WTC11 (cell line): ENCODE data around the gene PLD2. TPM values are rescaled to one million over a fixed set of nuclear protein-coding genes. Genes with fewer than 3 reads are reported as not detected.

Experiments
- ATAC-seq: fragments of 200-7000 bp; cut with Tn5 transposase; 2 replicates; pipeline ENCODE4 v1.10.0; 2021; ENCODE audit warnings: mild to moderate bottlenecking, moderate library complexity
- CTCF ChIA-PET: fragments of 300-600 bp; sonication (Branson Sonifier 250); formaldehyde crosslinking; loops from one replicate; lab custom pipeline; 2021; ENCODE audit warnings: antibody characterized with exemption; lab: Charles Lee
- POLR2A ChIA-PET: fragments of 350-600 bp; sonication (Branson Sonifier 250); formaldehyde crosslinking; loops from one replicate; lab custom pipeline; 2021; ENCODE audit warnings: antibody characterized with exemption; lab: Charles Lee
- DNase-seq: peaks from one replicate; pipeline ENCODE4 v3.0.0; 2021; ENCODE audit warnings: low spot score
- H3K27ac Mint-ChIP-seq: 2 replicates; pipeline ENCODE4 v1.8.0; 2021; ENCODE audit warnings: mixed read lengths
- H3K27me3 Mint-ChIP-seq: 2 replicates; pipeline ENCODE4 v1.8.0; 2021; ENCODE audit warnings: low read depth, mild to moderate bottlenecking, moderate library complexity, mixed read lengths
- H3K36me3 Mint-ChIP-seq: 2 replicates; pipeline ENCODE4 v1.8.0; 2021; ENCODE audit warnings: mixed read lengths
- H3K4me1 Mint-ChIP-seq: 2 replicates; pipeline ENCODE4 v1.8.0; 2022; ENCODE audit warnings: mixed read lengths
- H3K4me3 Mint-ChIP-seq: 2 replicates; pipeline ENCODE4 v1.8.0; 2021; ENCODE audit warnings: mild to moderate bottlenecking, moderate library complexity, mixed read lengths
- H3K9me3 Mint-ChIP-seq: 2 replicates; pipeline ENCODE4 v1.8.0; 2021; ENCODE audit warnings: mixed read lengths
- CDX4 ChIP-seq: fragments of 250-450 bp; sonication (Bioruptor Pico); IDR thresholded peaks from 2 replicates; pipeline ENCODE4 v1.9.0; 2021; ENCODE audit warnings: moderate library complexity, mild to moderate bottlenecking, inconsistent platforms, borderline replicate concordance
- CTCF ChIP-seq: fragments of 200-600 bp; IDR thresholded peaks from 2 replicates; pipeline ENCODE4 v1.8.0; 2022; ENCODE audit warnings: antibody characterized with exemption
- E2F4 ChIP-seq: sonication (generic); formaldehyde crosslinking; IDR thresholded peaks from 2 replicates; pipeline ENCODE4 v1.8.1; 2022; ENCODE audit warnings: low read depth, mild to moderate bottlenecking, moderate library complexity, missing genetic modification reagents, borderline replicate concordance
- FOXP1 ChIP-seq: sonication (generic); formaldehyde crosslinking; IDR thresholded peaks from 2 replicates; pipeline ENCODE4 v1.8.0; 2022; ENCODE audit warnings: missing genetic modification reagents, mild to moderate bottlenecking, moderate library complexity, borderline replicate concordance
- GABPB1 ChIP-seq: sonication (generic); formaldehyde crosslinking; IDR thresholded peaks from 2 replicates; pipeline ENCODE4 v1.8.1; 2023; ENCODE audit warnings: mild to moderate bottlenecking, missing genetic modification reagents
- JAZF1 ChIP-seq: fragments of 250-450 bp; sonication (Bioruptor Pico); IDR thresholded peaks from 2 replicates; pipeline ENCODE4 v1.9.0; 2021; ENCODE audit warnings: moderate library complexity, mild to moderate bottlenecking, inconsistent platforms
- MAX ChIP-seq: sonication (generic); formaldehyde crosslinking; IDR thresholded peaks from 2 replicates; pipeline ENCODE4 v1.8.0; 2022; ENCODE audit warnings: mild to moderate bottlenecking, missing genetic modification reagents
- MXD4 ChIP-seq: fragments of 250-450 bp; sonication (Bioruptor Pico); IDR thresholded peaks from 2 replicates; pipeline ENCODE4 v1.8.0; 2021; ENCODE audit warnings: mild to moderate bottlenecking, moderate library complexity, borderline replicate concordance
- NR2C2 ChIP-seq: sonication (generic); formaldehyde crosslinking; IDR thresholded peaks from 2 replicates; pipeline ENCODE4 v1.8.0; 2022; ENCODE audit warnings: mild to moderate bottlenecking, missing genetic modification reagents
- RORB ChIP-seq: fragments of 250-450 bp; sonication (Bioruptor Pico); IDR thresholded peaks from 2 replicates; pipeline ENCODE4 v1.9.0; 2021; ENCODE audit warnings: mild to moderate bottlenecking
- USF1 ChIP-seq: sonication (generic); formaldehyde crosslinking; IDR thresholded peaks from 2 replicates; pipeline ENCODE4 v1.8.0; 2022; ENCODE audit warnings: mild to moderate bottlenecking, missing genetic modification reagents
- ZNF416 ChIP-seq: fragments of 250-450 bp; sonication (Bioruptor Pico); IDR thresholded peaks from 2 replicates; pipeline ENCODE4 v1.9.0; 2021; ENCODE audit warnings: mild to moderate bottlenecking, inconsistent platforms
- ZNF532 ChIP-seq: fragments of 250-450 bp; sonication (Bioruptor Pico); IDR thresholded peaks from 2 replicates; pipeline ENCODE4 v1.9.0; 2021; ENCODE audit warnings: mild to moderate bottlenecking, borderline replicate concordance
- ZNF671 ChIP-seq: fragments of 250-450 bp; sonication (Bioruptor Pico); IDR thresholded peaks from 2 replicates; pipeline ENCODE4 v1.8.0; 2021; ENCODE audit warnings: mild to moderate bottlenecking
- total RNA-seq: library from RNA; stranded (reverse); gene quantifications from 3 replicates; pipeline ENCODE4 v1.2.3, GENCODE V29; 2021
- TF ChIP-seq, protein P1 (sequence below): sonication (generic); formaldehyde crosslinking; IDR thresholded peaks from 2 replicates; pipeline ENCODE4 v1.8.1; 2022; ENCODE audit warnings: mild to moderate bottlenecking, missing genetic modification reagents, moderate library complexity, borderline replicate concordance
- TF ChIP-seq, protein P2 (sequence below): fragments of 250-450 bp; sonication (Bioruptor Pico); IDR thresholded peaks from 2 replicates; pipeline ENCODE4 v2.1.2; 2022; ENCODE audit warnings: mild to moderate bottlenecking, moderate library complexity

Gene PLD2
- total RNA-seq, 1 experiment from 2014 or later = 64.9 TPM

- no peak for TF ChIP-seq CTCF
- no peak for TF ChIP-seq E2F4
- TF ChIP-seq, protein P1, sequence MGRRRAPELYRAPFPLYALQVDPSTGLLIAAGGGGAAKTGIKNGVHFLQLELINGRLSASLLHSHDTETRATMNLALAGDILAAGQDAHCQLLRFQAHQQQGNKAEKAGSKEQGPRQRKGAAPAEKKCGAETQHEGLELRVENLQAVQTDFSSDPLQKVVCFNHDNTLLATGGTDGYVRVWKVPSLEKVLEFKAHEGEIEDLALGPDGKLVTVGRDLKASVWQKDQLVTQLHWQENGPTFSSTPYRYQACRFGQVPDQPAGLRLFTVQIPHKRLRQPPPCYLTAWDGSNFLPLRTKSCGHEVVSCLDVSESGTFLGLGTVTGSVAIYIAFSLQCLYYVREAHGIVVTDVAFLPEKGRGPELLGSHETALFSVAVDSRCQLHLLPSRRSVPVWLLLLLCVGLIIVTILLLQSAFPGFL (CRISPR knock-in tag) = no peak
- no peak for TF ChIP-seq JAZF1 (CRISPR knock-in tag)
- TF ChIP-seq ZNF671 (CRISPR knock-in tag) = no peak
- TF ChIP-seq MXD4 = no peak
- TF ChIP-seq NR2C2 = no peak
- no peak for TF ChIP-seq CDX4 (CRISPR knock-in tag)
- TF ChIP-seq, protein P2, sequence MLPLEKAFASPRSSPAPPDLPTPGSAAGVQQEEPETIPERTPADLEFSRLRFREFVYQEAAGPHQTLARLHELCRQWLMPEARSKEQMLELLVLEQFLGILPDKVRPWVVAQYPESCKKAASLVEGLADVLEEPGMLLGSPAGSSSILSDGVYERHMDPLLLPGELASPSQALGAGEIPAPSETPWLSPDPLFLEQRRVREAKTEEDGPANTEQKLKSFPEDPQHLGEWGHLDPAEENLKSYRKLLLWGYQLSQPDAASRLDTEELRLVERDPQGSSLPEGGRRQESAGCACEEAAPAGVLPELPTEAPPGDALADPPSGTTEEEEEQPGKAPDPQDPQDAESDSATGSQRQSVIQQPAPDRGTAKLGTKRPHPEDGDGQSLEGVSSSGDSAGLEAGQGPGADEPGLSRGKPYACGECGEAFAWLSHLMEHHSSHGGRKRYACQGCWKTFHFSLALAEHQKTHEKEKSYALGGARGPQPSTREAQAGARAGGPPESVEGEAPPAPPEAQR = no peak
Measured at GRCh38 chr17:4780325-4780955, 26.5 kb upstream of the PLD2 start (continued).

GRCh38 chr17:4782652-4783051 is 24.3 kb upstream of the PLD2 start:
- no peak overlapping the region for H3K27ac Mint-ChIP-seq
- H3K9me3 Mint-ChIP-seq = no peaks in the 10 kb centered on the region
- TF ChIP-seq FOXP1 (CRISPR knock-in tag) (no peak), USF1 (0 out of 2 replicates have a peak, but pooled peaks have one; percentile 16), GABPB1 (CRISPR knock-in tag) (no peak), E2F4 (no peak), RORB (CRISPR knock-in tag) (no peak), ZNF532 (CRISPR knock-in tag) (no peak), MAX (peak; percentile 59), ZNF416 (CRISPR knock-in tag) (no peak)
- H3K4me3 Mint-ChIP-seq = no peak overlapping the region
- ChIA-PET POLR2A (no interaction called here), CTCF (interaction anchor here (0.8 to 1.6 kb wide), 5 partner anchors 13 to 126 kb away, joined by 3 to 7 read pairs (median 4); partner anchors contain the start of genes MED11 and PSMB6)
- H3K27me3 Mint-ChIP-seq = peaks cover 23% of the 10 kb centered on the region
- DNase-seq (peak; percentile 42), ATAC-seq (peak; percentile 41)
- peaks cover 18% of the 10 kb centered on the region for H3K4me1 Mint-ChIP-seq
- H3K36me3 Mint-ChIP-seq = no peaks in the 10 kb centered on the region
